Naive B cell (primary cell): ENCODE measurements around the gene GPR39. TPM values are rescaled to one million over a fixed set of nuclear protein-coding genes. Genes with fewer than 3 reads are reported as not detected.

Source experiments
- ATAC-seq, 2 donors: fragments of 150-1000 bp; cut with Tn5 transposase; 2 replicates each; pipeline ENCODE4 v1.10.0; 2021; ENCODE audit warnings: low read depth in 2 of 2, mild to moderate bottlenecking in 2 of 2, moderate library complexity in 2 of 2
- DNase-seq: peaks from one replicate; pipeline ENCODE4 v3.0.0; 2022
- H3K27ac Mint-ChIP-seq, 6 donors: one replicate each; pipeline ENCODE4 v1.8.0; 2020 to 2022; ENCODE audit warnings: mild to moderate bottlenecking in 6 of 6, mixed read lengths in 6 of 6, moderate library complexity in 5 of 6, inconsistent platforms in 2 of 6
- H3K27me3 Mint-ChIP-seq, 3 donors: one replicate each; pipeline ENCODE4 v1.8.0; 2021 to 2022; ENCODE audit warnings: mixed read lengths in 3 of 3, mild to moderate bottlenecking in 1 of 3
- H3K36me3 Mint-ChIP-seq, 2 donors: one replicate each; pipeline ENCODE4 v1.8.0; 2020 to 2022; ENCODE audit warnings: mixed read lengths in 2 of 2, inconsistent platforms in 1 of 2, mild to moderate bottlenecking in 1 of 2
- H3K4me1 Mint-ChIP-seq, 3 donors: one replicate each; pipeline ENCODE4 v1.8.0; 2020 to 2022; ENCODE audit warnings: mixed read lengths in 3 of 3, inconsistent platforms in 1 of 3, mild to moderate bottlenecking in 1 of 3, moderate library complexity in 1 of 3
- H3K4me3 Mint-ChIP-seq, 8 donors: one replicate each; pipeline ENCODE4 v1.8.0; 2020 to 2022; ENCODE audit warnings: mild to moderate bottlenecking in 8 of 8, mixed read lengths in 8 of 8, moderate library complexity in 8 of 8, inconsistent platforms in 2 of 8
- H3K9me3 Mint-ChIP-seq, 7 donors: one replicate each; pipeline ENCODE4 v1.8.0; 2020 to 2022; ENCODE audit warnings: mixed read lengths in 7 of 7, mild to moderate bottlenecking in 5 of 7, inconsistent platforms in 2 of 7, moderate library complexity in 1 of 7
- polyA plus RNA-seq, 6 donors: library from polyadenylated mRNA; unstranded; fragments of 300-500 nt; fragmentation: Illumina TruSeq; gene quantifications; one replicate each; pipeline ENCODE4 v1.2.3, GENCODE V29; 2021; ENCODE audit warnings: low read depth in 6 of 6

GPR39 gene
- polyA plus RNA-seq, 6 donors from 2014 or later, result not detected

DNA sequence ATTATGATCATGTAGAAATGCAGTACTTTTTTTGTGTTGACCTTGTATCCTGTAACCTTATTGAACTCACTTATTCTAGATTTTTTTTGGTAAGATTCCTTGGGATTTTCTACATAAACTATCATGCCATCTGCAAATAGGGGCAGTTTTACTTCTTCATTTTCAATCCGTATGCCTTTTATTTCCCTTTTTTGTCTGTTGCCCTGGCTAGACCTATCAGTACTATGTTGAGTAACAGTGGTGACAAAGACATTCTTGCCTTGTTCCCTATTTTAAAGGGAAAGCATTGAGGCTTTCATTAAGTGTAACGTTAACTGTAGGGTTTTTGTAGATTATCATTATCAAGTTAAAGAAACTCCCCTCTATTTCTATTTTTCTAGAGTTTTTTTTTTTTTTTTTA is 161.1 kb downstream of the GPR39 start:
- no peak for ATAC-seq
- Mint-ChIP-seq H3K9me3 (peaks cover 0 to 6% (median 2%) of the 10 kb centered on the region in 7 donors), H3K36me3 (no peaks in the 10 kb centered on the region), H3K4me1 (no peaks in the 10 kb centered on the region), H3K27me3 (peaks cover 0 to 7% (median 0%) of the 10 kb centered on the region in 3 donors), H3K4me3 (no peak overlapping the region), H3K27ac (no peak overlapping the region)
- DNase-seq, result no peak

DNA sequence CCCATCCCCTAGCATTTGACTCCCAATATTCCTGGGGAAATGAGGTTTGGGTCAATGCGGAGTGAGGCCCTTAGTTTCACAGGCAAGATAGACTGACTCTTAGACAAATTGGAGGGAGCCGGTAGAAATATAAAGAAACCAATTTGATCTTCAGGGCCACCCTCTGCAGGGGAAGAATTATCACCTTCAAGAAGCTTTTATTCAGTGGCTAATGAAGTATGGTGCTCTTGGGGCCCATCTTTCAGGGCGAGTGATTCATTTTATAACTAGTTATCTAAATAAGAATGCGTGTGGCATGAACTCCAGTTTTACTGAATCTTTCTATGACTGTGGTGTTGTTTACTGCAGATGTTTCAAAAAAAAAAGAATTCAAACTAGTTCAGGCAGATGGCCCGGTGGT is 165.0 kb downstream of the GPR39 start:
- no peak overlapping the region for H3K27ac Mint-ChIP-seq
- no peaks in the 10 kb centered on the region for H3K36me3 Mint-ChIP-seq
- no peak overlapping the region for H3K4me3 Mint-ChIP-seq
- H3K4me1 Mint-ChIP-seq, result no peaks in the 10 kb centered on the region
- no peak for DNase-seq
- H3K9me3 Mint-ChIP-seq, result peaks cover 0 to 6% (median 2%) of the 10 kb centered on the region in 7 donors
- ATAC-seq, result no peak
- no peaks in the 10 kb centered on the region for H3K27me3 Mint-ChIP-seq

DNA sequence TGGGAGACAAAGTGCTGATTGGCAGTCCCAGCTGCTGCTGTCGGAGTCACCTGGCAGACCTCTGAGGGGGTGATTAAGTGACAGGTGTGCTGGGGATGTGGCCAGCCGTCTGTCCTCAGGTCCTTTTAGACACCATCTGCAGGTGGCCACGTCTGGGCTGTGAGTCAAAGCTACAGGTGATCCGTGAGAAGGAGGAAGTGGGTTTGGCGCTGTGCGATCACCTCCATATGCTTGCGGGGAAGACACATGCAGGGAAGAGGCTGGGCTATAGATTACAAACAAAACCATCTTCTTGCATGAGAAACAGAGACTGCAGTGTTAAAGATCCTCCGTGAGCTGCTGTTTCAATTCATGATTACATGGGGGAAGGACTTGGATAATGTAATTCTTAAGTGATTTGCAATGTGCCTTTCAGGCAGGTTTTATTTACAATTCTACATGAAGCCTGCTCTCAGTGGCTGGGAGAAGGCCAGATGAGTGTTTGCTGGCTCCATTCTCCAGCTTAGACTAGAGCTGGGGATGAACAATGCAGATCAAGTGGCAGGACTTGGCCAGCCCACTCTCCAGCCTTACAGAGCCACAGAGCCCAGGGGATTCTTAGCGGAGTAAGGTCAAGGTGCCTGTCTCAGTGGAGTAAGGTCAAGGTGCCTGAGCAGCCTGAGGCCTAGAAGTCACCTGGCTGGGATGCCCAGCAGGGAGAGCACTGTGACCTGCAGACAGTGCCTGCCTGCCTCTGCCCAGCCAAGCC is 165.6 kb downstream of the GPR39 start:
- H3K9me3 Mint-ChIP-seq, result peaks cover 0 to 6% (median 2%) of the 10 kb centered on the region in 7 donors
- H3K27ac Mint-ChIP-seq, result no peak overlapping the region
- H3K27me3 Mint-ChIP-seq, result no peaks in the 10 kb centered on the region

DNA sequence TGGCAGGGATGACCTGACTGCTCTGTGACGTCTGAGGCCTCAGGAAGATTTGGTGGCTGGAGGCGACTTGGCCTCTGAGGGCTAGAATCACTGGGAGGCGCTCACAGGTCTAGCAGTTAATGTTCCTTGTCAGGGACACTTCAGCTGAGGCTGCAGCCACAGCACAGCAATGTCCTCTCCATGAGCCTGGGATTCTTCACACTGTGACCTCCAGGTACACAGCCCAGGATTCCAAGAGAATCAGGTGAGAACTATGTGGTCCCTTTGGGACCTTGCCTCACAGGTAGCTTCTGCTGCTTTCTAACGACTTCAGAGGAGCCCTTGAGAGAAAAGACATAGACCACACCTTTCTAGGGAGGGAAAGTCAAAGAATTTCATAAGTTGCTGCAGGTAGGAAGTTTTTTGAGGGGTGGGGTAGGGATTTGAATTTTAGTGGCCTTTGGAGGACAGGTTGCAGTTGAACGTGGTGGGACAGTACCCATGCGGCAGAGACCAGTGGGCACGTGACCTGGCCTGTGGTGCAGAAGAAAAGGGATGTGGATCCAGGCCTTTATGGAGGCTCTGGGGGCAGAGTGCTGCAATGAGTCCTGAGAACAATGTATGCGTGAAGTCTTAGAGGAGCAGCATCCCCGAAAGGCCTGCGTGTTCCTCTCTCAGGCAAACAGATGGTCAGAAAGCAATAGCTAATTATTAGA is 167.2 kb downstream of the GPR39 start:
- Mint-ChIP-seq H3K27ac (no peak overlapping the region), H3K27me3 (no peaks in the 10 kb centered on the region)

More for the DNA sequence above, 165.6 kb downstream of the GPR39 start:
- H3K4me1 Mint-ChIP-seq, result no peaks in the 10 kb centered on the region
- ATAC-seq, result no peak
- H3K4me3 Mint-ChIP-seq, result no peak overlapping the region
- no peak for DNase-seq
- H3K36me3 Mint-ChIP-seq, result no peaks in the 10 kb centered on the region

DNA sequence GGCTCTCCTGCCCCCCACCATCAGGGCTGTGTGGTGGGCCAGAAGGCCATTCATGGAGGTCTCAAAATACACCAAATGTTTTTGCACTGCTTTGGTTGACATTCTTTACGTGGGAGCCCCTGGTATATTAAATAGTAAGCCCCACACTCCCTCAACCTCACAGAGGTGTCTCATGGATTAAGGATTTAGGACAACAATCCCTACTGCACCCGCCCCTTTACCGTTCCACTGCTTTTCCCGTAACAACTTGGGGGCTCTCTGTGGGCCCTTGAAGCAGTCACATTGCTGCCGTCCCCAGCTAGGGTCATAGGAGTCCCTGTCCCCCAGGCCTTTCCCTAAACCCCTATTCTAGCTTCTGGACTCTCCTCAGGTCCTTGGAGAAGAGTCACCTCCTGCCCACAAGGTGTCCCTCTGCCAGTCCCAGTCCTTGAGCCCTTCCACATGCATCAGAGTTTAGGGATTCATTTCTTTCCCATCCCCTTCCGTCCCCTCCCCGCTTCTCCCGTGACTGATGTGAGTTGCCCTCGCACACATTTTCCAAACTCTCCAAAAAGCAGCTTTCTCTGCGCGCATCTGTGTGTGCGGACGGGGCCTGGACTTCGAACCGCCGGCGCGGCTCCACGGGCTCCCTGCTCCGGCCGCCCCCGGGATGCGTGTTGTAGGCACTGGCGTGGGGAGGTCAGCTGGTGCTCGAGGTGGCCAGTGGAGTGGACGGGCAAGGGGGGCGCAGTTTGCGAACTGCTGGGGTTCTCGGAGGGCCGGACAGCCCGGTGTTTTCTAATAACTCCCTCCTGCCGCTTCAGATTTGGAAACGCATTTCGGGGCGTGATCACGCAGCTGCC is 168.6 kb downstream of the GPR39 start:
- H3K36me3 Mint-ChIP-seq, result no peaks in the 10 kb centered on the region
- H3K4me1 Mint-ChIP-seq, result no peaks in the 10 kb centered on the region
- peaks cover 0 to 2% (median 0%) of the 10 kb centered on the region in 7 donors for H3K9me3 Mint-ChIP-seq
- H3K27ac Mint-ChIP-seq, result no peak overlapping the region
- H3K4me3 Mint-ChIP-seq, result no peak overlapping the region
- no peaks in the 10 kb centered on the region for H3K27me3 Mint-ChIP-seq
- ATAC-seq, result no peak
- no peak for DNase-seq

More for the DNA sequence above, 167.2 kb downstream of the GPR39 start:
- H3K36me3 Mint-ChIP-seq, result no peaks in the 10 kb centered on the region
- no peaks in the 10 kb centered on the region for H3K4me1 Mint-ChIP-seq
- peaks cover 0 to 6% (median 1%) of the 10 kb centered on the region in 7 donors for H3K9me3 Mint-ChIP-seq
- no peak overlapping the region for H3K4me3 Mint-ChIP-seq
- ATAC-seq, result no peak
- no peak for DNase-seq

DNA sequence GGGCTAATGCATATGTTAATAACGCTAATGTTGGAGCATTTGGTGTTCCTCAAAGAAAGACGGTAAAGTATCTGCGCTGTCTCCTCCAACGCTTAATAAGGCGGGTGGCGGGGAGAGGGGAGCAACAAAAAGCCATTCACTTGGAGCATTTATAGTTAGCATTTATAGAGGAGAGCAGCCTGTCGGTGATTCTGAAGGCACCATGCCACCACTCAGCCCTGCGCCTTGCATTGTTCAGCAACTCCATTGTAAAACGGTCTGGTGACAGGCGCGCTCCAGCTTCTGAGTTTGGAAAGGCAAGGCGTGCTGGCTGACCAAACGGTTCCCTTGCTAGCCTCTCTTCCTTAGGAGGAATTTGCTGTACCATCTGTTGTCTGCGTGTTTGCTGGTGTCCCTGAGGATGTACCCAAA is 169.5 kb downstream of the GPR39 start:
- no peaks in the 10 kb centered on the region for H3K27me3 Mint-ChIP-seq
- H3K36me3 Mint-ChIP-seq, result no peaks in the 10 kb centered on the region
- ATAC-seq, result no peak
- no peak overlapping the region for H3K4me3 Mint-ChIP-seq
- peaks cover 0 to 6% (median 0%) of the 10 kb centered on the region in 7 donors for H3K9me3 Mint-ChIP-seq
- DNase-seq, result no peak
- no peak overlapping the region for H3K27ac Mint-ChIP-seq
- no peaks in the 10 kb centered on the region for H3K4me1 Mint-ChIP-seq

DNA sequence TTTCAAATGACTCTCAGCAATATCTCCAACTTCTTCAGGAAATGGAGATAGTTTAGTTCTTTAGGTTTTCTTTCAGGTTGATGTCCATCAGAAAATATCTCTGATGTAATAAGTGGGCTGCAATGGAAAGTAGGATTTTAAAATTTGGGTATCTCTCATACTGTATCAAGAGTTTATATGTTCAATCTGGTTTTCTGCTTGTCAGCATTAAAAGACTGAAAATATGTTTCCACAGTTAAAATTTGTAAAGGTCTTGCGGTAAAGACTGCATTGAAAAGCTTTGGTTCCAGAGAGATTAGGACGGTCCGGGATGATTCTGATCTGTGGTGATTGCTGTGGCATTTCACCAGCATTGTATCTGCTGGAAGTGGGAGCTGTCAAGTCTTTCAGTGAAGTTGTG is 170.2 kb downstream of the GPR39 start:
- ATAC-seq (no peak), DNase-seq (no peak)
- H3K4me1 Mint-ChIP-seq, result no peaks in the 10 kb centered on the region
- H3K27me3 Mint-ChIP-seq, result no peaks in the 10 kb centered on the region
- H3K9me3 Mint-ChIP-seq, result peaks cover 0 to 6% (median 0%) of the 10 kb centered on the region in 7 donors
- H3K4me3 Mint-ChIP-seq, result no peak overlapping the region
- no peak overlapping the region for H3K27ac Mint-ChIP-seq
- no peaks in the 10 kb centered on the region for H3K36me3 Mint-ChIP-seq

DNA sequence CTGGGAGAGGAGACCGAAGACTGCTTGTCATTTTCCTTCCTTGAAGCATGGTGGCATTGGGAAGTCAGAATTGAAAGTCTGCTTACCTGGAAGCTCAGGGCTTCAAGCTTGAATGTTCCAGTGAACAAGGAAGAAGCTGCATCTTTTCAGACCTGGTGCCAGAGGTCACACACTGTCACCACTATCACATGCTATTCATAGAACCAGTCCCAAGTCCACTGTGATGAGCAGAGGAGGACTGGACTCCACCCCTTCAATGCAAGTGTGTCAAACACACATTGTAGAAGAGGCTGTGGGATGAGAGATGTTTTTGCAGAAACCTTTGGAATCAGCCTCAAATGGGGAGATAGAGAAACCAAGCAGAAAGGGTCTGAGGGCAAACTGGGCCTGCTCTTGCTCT is 172.0 kb downstream of the GPR39 start:
- no peak overlapping the region for H3K27ac Mint-ChIP-seq
- H3K4me3 Mint-ChIP-seq, result no peak overlapping the region
- H3K4me1 Mint-ChIP-seq, result no peaks in the 10 kb centered on the region
- no peaks in the 10 kb centered on the region for H3K36me3 Mint-ChIP-seq
- ATAC-seq (no peak), DNase-seq (no peak)
- peaks cover 0 to 12% (median 2%) of the 10 kb centered on the region in 7 donors for H3K9me3 Mint-ChIP-seq
- H3K27me3 Mint-ChIP-seq, result peaks cover 0 to 3% (median 0%) of the 10 kb centered on the region in 3 donors

DNA sequence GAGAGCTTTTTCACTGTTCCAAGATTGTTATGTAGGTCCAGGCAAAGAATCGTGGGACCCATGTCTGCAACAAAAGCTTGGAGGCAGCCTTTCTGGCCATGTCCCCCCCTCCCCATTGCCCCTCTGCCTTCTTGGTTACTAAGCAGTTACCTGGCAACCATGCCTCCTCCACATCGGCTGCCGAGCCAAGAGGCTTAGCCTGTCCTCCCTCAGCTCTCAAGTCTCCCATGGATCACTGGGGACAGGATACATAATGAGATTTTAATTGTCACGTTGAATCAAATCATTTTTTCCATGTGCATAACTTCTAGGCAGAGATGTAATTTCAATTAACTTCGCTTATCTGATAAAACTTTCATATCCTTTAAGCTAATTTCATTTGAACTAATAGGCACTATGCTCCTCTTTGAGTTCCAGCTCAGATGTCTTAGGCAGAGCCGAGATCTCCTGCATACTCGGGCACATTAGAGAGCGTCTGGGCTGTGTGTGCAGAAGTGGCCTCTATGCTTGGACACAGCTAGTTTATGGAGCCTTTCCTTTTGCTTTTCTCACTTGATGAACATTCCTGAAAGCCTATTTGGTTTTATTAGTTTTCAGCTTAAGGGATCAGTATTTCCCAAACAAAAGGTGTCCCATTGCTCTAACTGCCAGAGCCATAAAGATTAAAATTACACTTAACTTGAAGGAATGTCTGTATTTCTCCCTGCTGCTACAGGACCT is 172.7 kb downstream of the GPR39 start:
- Mint-ChIP-seq H3K27me3 (peaks cover 0 to 3% (median 0%) of the 10 kb centered on the region in 3 donors), H3K36me3 (no peaks in the 10 kb centered on the region)

DNA sequence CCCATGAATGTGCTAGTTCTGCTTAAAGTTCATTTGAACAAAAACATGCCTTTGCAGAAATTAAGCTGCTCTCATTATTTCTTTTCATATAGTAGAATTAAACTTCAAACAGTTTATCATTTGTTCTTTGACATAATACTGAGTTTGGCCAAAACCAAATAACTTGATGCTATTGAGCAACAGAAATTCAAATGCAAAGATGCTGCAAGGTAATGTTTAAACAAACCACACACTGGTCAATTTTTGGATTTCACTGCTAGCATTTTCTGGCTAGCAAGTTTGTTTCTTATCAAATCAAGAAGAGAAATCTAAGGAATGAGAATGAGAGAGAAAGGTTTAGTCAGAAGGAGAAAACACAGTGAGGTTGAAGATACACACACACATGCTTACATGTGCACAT is 173.4 kb downstream of the GPR39 start:
- Mint-ChIP-seq H3K27ac (no peak overlapping the region), H3K27me3 (peaks cover 0 to 3% (median 0%) of the 10 kb centered on the region in 3 donors)
- no peak for DNase-seq

More for the DNA sequence above, 172.7 kb downstream of the GPR39 start:
- Mint-ChIP-seq H3K4me3 (no peak overlapping the region), H3K9me3 (peaks cover 0 to 12% (median 3%) of the 10 kb centered on the region in 7 donors), H3K4me1 (no peaks in the 10 kb centered on the region), H3K27ac (no peak overlapping the region)
- DNase-seq, result no peak
- ATAC-seq, result no peak

DNA sequence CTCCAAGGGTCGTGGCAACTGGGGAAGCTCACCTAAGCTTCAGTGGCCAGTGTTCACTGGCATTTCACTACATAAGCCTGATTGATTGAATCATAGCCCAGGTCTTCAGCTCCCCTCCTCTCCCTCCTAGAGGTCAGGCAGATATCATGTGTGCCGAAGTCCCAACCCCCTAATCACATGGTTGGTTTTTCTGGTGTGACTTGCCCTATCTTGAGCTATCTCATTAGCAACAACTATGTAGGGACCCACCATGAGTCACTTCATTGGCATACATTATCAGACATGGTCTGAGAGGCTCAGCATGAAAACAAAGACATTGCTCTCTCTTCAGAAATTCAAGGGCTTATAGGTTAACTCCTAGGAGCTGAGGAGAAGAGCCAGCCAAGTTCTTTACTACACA is 176.6 kb downstream of the GPR39 start:
- peaks cover 0 to 19% (median 6%) of the 10 kb centered on the region in 7 donors for H3K9me3 Mint-ChIP-seq
- DNase-seq (no peak), ATAC-seq (no peak)
- peaks cover 0 to 3% (median 0%) of the 10 kb centered on the region in 3 donors for H3K27me3 Mint-ChIP-seq
- peaks cover 0 to 8% of the 10 kb centered on the region in 2 donors for H3K36me3 Mint-ChIP-seq
- no peaks in the 10 kb centered on the region for H3K4me1 Mint-ChIP-seq
- no peak overlapping the region for H3K27ac Mint-ChIP-seq
- H3K4me3 Mint-ChIP-seq, result no peak overlapping the region

More for the DNA sequence above, 173.4 kb downstream of the GPR39 start:
- no peak overlapping the region for H3K4me3 Mint-ChIP-seq
- H3K4me1 Mint-ChIP-seq, result no peaks in the 10 kb centered on the region
- ATAC-seq, result no peak
- peaks cover 0 to 12% (median 4%) of the 10 kb centered on the region in 7 donors for H3K9me3 Mint-ChIP-seq
- H3K36me3 Mint-ChIP-seq, result no peaks in the 10 kb centered on the region

DNA sequence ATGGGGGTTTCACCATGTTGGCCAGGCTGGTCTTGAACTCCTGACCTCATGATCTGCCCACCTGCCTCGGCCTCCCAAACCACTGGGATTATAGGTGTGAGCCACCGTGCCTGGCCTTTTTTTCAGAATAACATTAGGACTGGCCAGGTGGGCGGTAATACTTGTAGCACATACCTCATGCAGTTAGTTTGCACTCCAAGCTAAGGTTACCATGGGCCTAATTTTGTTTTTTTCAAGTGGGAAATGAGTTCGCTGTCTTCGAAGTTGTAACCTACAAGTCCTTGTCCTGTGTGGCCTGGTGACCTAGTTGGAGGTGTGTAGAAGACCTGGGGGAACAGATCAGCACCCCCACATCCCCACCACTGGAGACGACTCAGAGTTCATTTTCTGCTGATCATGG is 178.6 kb downstream of the GPR39 start:
- DNase-seq, result no peak
- Mint-ChIP-seq H3K4me3 (no peak overlapping the region), H3K9me3 (peaks cover 6 to 21% (median 8%) of the 10 kb centered on the region in 7 donors), H3K36me3 (peaks cover 0 to 8% of the 10 kb centered on the region in 2 donors), H3K27me3 (peaks cover 0 to 8% (median 3%) of the 10 kb centered on the region in 3 donors), H3K27ac (no peak overlapping the region), H3K4me1 (no peaks in the 10 kb centered on the region)
- no peak for ATAC-seq

DNA sequence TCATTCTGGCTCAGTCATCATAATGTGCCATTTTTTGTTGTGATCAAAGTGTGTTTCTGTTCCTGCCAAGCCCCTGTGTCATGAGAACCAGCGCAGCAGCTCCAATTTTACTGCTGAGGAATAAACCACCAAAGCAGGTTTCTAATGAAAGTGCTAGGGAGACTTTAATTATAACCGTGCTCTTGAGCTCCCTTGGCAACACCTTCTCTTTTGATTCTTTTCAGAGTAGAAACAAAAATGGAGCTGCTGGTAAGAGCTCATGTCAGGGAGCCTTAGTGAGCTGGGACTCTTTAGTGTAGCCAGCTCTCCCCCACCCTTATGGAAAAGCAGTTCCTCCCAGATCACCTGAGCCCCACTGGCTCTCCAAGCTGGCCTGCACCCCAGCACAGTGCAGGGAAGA is 179.1 kb downstream of the GPR39 start:
- H3K27me3 Mint-ChIP-seq, result peaks cover 0 to 10% (median 3%) of the 10 kb centered on the region in 3 donors
- DNase-seq, result no peak
- peaks cover 0 to 8% of the 10 kb centered on the region in 2 donors for H3K36me3 Mint-ChIP-seq
- H3K9me3 Mint-ChIP-seq, result peaks cover 4 to 16% (median 8%) of the 10 kb centered on the region in 7 donors
- H3K4me1 Mint-ChIP-seq, result no peaks in the 10 kb centered on the region
- H3K27ac Mint-ChIP-seq, result no peak overlapping the region
- no peak overlapping the region for H3K4me3 Mint-ChIP-seq
- ATAC-seq, result no peak
